Measurements from ENCODE around the gene CYP4V2.

GRCh38 chr4:186217733-186218293, 26.4 kb downstream of the CYP4V2 start:
- TF ChIP-seq MAX (IDR thresholded peaks at IDR 0.05) = no peak
- no peak for TF ChIP-seq REST (IDR thresholded peaks at IDR 0.05; ENCODE audit: low read depth)
- TF ChIP-seq TAF1 (IDR thresholded peaks at IDR 0.05; ENCODE audit: low read depth) = no peak
- TF ChIP-seq EP300 (IDR thresholded peaks at IDR 0.05; ENCODE audit: borderline replicate concordance) = no peak
- no peak for TF ChIP-seq FOXM1 (IDR thresholded peaks at IDR 0.05; ENCODE audit: borderline replicate concordance, low read depth)
- TF ChIP-seq CEBPB (IDR thresholded peaks at IDR 0.05) = no peak

All from Ishikawa (cell line).